GM18907 (cell line): ENCODE data around the gene DDI2.
"Not testable (repeated sequence)": the region's sequence is repeated elsewhere in the genome, so short reads cannot be mapped to it uniquely, and the experiment has no call there.

Experiments
- ATAC-seq: cut with Tn5 transposase; IDR thresholded peaks from one replicate; pipeline ENCODE4 v1.9.1; 2021; ENCODE audit warnings: mild to moderate bottlenecking, moderate library complexity; ENCODE audit not compliant: unreplicated experiment

Gene DDI2

GRCh38 chr1:15676688-15677661 lies 59.7 kb downstream of the DDI2 start:
- no peak for ATAC-seq

- no peak for ATAC-seq
Observed at GRCh38 chr1:15678578-15678977, 61.3 kb downstream of the DDI2 start.

DNA sequence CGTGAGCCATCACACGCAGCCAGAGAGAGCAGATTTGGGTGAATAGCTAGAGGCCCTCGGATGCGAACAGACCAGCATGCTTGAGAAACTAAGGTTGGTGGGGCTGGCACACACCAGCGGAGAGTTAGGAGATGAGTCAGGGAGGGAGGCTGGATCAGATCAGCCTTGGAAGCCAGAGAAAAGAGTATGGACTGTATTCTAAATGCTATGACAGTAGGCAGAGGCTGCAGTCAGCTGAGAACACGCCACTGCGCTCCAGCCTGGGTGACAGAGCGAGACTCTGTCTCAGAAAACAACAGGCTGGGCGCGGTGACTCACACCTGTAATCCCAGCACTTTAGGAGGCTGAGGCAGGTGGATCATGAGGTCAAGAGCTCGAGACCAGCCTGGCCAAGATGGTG lies 62.9 kb downstream of the DDI2 start:
- no peak for ATAC-seq

DNA sequence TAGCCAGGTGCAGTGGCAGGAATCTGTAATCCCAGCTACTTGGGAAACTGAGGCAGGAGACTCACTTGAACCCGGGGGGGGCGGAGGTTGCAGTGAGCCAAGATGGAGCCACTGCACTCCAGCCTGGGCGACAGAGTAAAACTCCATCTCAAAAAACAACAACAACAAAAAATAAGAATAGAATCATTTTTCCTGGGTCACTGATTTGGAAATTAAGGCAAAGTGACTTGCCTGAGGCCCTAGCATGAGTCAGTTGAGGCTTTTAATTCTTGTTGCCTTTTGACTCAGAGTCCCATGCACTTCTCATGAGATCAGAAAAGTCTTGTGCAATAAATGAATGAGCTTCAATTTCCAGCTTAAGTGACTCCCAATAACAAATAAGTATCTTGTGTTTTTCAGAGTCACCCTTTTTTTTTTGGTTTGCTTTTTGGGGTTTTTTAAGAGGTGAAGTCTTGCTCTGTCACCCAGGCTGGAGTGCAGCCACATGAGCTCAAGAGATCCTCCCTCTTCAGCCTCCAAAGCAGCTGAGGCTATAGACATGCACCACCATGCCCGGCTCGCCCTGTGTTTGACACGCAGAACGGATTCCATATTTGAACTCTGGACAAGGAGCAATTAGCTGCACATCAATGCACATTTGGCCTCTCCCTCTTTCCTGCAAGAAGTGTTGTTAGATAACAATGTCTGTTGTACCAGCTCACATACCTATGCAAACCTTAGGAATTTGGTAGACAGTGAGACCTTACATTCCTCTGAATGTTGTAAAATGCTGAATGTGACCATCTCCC lies 63.5 kb downstream of the DDI2 start:
- ATAC-seq: no peak

GRCh38 chr1:15681349-15682292 lies 64.4 kb downstream of the DDI2 start:
- ATAC-seq: no peak

GRCh38 chr1:15682936-15683341 lies 65.7 kb downstream of the DDI2 start:
- no peak for ATAC-seq

DNA sequence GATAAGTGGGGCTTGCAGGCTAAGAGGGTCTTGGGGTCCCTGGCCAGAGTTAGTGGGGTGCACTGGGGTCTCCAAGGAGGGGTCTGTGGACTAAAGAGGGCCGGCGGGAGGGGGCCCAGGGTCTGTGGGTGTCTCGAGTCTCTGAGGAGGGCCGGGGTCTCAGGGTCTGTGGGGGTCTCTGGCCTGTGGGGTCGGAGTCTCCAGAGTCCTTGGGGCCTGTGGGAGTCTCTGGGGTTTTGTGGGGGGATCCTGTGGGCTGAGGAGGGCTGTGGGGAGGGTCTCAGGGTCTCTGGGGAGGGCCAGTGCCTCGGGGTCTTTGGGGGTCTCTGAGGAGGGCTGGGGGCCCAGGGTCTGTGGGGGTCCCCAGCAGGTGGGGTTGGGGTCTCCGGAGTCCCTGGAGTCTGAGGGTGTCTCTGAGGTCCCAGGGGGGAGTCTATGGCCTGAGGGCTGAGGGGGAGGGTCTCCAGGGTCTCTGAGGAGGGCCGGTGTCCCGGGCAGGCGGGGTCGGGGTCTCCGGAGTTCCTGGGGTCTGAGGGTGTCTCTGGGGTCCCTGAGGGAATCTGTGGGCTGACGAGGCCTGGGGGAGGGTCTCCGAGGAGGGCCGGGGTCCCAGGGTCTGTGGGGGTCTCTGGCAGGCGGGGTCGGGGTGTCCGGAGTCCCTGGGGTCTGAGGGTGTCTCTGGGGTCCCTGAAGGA lies 66.2 kb downstream of the DDI2 start:
- ATAC-seq: no peak

GRCh38 chr1:15684042-15684461 lies 66.8 kb downstream of the DDI2 start, which contains the start of gene PLEKHM2:
TSS of gene PLEKHM2 (plus strand) at chr1:15684320. CDS start at chr1:15684559, 239 bp downstream.
- no peak for ATAC-seq

GRCh38 chr1:15684468-15685291 lies 67.4 kb downstream of the DDI2 start:
- ATAC-seq: no peak

DNA sequence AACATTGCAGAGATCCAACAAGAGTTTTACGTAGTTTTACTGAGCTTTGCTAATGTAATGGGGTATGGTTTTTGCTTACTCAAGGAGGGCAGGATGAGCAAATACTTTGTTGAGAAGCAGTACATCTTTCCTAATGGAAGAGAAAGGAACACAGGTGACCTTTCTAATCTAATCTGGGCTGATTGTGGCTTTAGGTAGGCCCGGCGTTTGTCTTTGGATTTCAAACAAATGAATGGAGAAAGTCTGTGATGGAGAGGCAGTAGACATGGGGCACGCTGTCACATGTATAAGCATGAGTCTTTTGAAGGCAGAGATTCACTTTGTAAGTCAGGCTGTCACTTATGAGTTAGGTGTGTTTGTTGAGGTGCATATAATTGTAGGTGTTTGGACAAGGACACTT lies 68.6 kb downstream of the DDI2 start:
- no peak for ATAC-seq

DNA sequence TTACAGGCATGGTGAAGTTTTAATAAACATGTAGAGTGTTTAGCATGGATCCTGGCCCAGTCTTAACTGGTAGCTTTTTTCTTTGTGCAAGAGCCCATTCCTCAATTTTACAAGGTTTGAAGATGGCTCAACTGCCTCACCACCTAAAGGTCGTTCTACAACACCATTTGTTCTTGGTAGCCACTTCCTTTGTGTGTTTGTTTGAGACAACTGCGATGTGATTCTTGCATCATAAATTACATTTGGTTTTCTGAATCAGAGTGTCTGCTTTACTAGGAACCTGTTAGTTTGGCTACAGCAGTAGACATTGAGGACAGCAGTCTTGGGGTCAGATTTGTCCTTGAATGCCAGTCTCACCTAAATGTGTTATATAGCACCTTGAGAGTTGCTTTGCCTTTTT lies 70.2 kb downstream of the DDI2 start:
- no peak for ATAC-seq

- no peak for ATAC-seq
Observed at GRCh38 chr1:15690317-15690716, 73.1 kb downstream of the DDI2 start.

GRCh38 chr1:15691434-15692032 lies 74.3 kb downstream of the DDI2 start:
- no peak for ATAC-seq

GRCh38 chr1:15692121-15692682 lies 74.9 kb downstream of the DDI2 start:
- no peak for ATAC-seq

- no peak for ATAC-seq
Observed at GRCh38 chr1:15693371-15693770, 76.1 kb downstream of the DDI2 start.

GRCh38 chr1:15696956-15697521 lies 79.8 kb downstream of the DDI2 start:
- peak; percentile 91 for ATAC-seq

DNA sequence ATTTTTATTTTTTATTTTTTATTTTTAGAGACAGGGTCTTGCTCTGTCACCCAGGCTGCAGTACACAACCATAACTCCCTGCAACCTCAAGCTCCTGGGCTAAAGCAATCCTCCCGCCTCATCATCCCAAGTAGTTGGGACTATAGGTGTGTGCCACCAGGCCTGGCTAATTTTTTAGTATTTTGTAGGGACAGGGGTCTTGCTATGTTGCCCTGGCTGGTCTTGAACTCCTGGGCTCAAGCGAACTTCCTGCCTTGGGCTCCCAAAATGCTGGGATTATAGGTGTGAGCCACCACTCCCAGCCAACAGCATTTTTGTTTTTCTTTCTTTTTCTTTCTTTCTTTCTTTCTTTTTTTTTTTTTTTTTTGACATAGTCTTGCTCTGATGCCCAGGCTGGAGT lies 80.9 kb downstream of the DDI2 start:
- no peak for ATAC-seq

DNA sequence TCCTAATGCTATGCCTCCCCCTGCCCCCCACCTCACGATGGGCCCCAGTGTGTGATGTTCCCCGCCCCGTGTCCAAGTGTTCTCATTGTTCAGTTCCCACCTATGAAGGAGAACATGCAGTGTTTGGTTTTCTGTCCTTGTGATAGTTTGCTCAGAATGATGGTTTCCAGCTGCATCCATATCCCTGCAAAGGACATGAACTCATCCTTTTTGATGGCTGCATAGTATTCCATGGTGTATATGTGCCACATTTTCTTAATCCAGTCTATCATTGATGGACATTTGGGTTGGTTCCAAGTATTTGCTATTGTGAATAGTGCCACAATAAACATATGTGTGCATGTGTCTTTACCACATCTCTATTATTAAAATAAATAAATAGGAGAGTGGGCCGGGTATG lies 82.1 kb downstream of the DDI2 start:
- ATAC-seq: not testable (repeated sequence)
